K562 (cell line): ENCODE measurements around the gene ALAS2. TPM values are rescaled to one million over a fixed set of nuclear protein-coding genes. Genes with fewer than 3 reads are reported as not detected.

Experiments
- ATAC-seq: fragments of 200-7000 bp; cut with Tn5 transposase; 3 replicates; pipeline ENCODE4 v1.9.1; 2020; ENCODE audit warnings: moderate library complexity
- BruUV-seq: library from RNA; stranded (reverse); fragments of 400-500 nt; replicated peaks from 2 replicates; lab custom pipeline; 2021; lab: Mats Ljungman, UMichigan
- CTCF ChIA-PET: fragments of 300-600 bp; formaldehyde crosslinking; extraction: SDS; loops from one replicate; lab custom pipeline; 2021; ENCODE audit warnings: low intra/inter-chr PET ratio; lab: Yijun Ruan, JAX
- POLR2A ChIA-PET: fragments of 300-600, 350-650 bp; sonication (Branson Sonifier 250); formaldehyde crosslinking; extraction: SDS; loops from one replicate; lab custom pipeline; 2021; ENCODE audit warnings: antibody characterized with exemption, inconsistent platforms; lab: Yijun Ruan, JAX
- DNase-seq, 4 experiments: peaks; one replicate each; pipeline versions ENCODE4 v3.0.0 to v3.0.0-alpha.2; 2011 to 2018; ENCODE audit warnings: low spot score in 3 of 4, mixed read lengths in 3 of 4; ENCODE audit errors: extremely low read depth in 1 of 4
- FAIRE-seq: peaks from 2 replicates; lab custom pipeline; 2011; peaks lifted over from hg19 to GRCh38; lab: Jason Lieb, UNC
- H2AFZ ChIP-seq: 2 replicates; pipeline ENCODE4 v1.6.0; 2011; ENCODE audit warnings: low read depth, low read length, control low read depth, inconsistent platforms
- H3K27ac ChIP-seq: fragments of 200-600 bp; 3 replicates; pipeline ENCODE4 v1.8.0; 2011; ENCODE audit warnings: low read depth, mild to moderate bottlenecking, control low read depth, inconsistent platforms, low read length, moderate library complexity, mixed read lengths; ENCODE audit errors: extremely low read depth
- H3K27me3 ChIP-seq, 2 experiments: fragments of 300-600 bp in 1 of 2; 2 replicates in 1 of 2; 3 replicates in 1 of 2; pipeline versions ENCODE4 v1.6.0 to v1.8.0; 2011; ENCODE audit warnings: inconsistent platforms in 2 of 2, low read length in 2 of 2, mild to moderate bottlenecking in 1 of 2, mixed read lengths in 1 of 2, moderate library complexity in 1 of 2; ENCODE audit not compliant: control insufficient read depth in 2 of 2, insufficient read depth in 2 of 2
- H3K36me3 ChIP-seq: fragments of 300-600 bp; 3 replicates; pipeline ENCODE4 v1.8.0; 2011; ENCODE audit warnings: mild to moderate bottlenecking, low read length, inconsistent platforms; ENCODE audit not compliant: control insufficient read depth, insufficient read depth
- H3K4me1 ChIP-seq, 2 experiments: fragments of 200-600 bp in 1 of 2; replicated peaks in 1 of 2; 2 replicates in 1 of 2; 3 replicates in 1 of 2; pipeline versions ENCODE4 v1.5.1 to v1.8.0; 2011; ENCODE audit warnings: inconsistent platforms in 2 of 2, low read length in 2 of 2, mild to moderate bottlenecking in 1 of 2, mixed read lengths in 1 of 2, moderate library complexity in 1 of 2; ENCODE audit not compliant: control insufficient read depth in 2 of 2, insufficient read depth in 2 of 2
- H3K4me2 ChIP-seq: 2 replicates; pipeline ENCODE4 v1.6.1; 2011; ENCODE audit warnings: low read length, control low read depth, inconsistent platforms, mixed read lengths; ENCODE audit not compliant: insufficient read depth
- H3K4me3 ChIP-seq: fragments of 200-600 bp; sonication (generic), shearing (Covaris generic); 2 replicates; pipeline ENCODE4 v1.5.1; 2016; ENCODE audit warnings: control low read depth, inconsistent platforms
- H3K79me2 ChIP-seq: fragments of 200-600 bp; 3 replicates; pipeline ENCODE4 v1.8.0; 2011; ENCODE audit warnings: low read length, inconsistent platforms; ENCODE audit not compliant: control insufficient read depth, insufficient read depth
- H3K9ac ChIP-seq, 2 experiments: 2 replicates each; pipeline versions ENCODE4 v1.6.0 to v1.6.1; 2011; ENCODE audit warnings: low read depth in 2 of 2, low read length in 2 of 2, control low read depth in 1 of 2, inconsistent platforms in 1 of 2, mild to moderate bottlenecking in 1 of 2, mixed read lengths in 1 of 2; ENCODE audit not compliant: insufficient read depth in 1 of 2
- H3K9me1 ChIP-seq: one replicate; pipeline ENCODE4 v1.6.0; 2011; ENCODE audit warnings: inconsistent platforms, mild to moderate bottlenecking, low read length, moderate library complexity; ENCODE audit not compliant: control insufficient read depth, insufficient read depth
- H3K9me3 ChIP-seq: replicated peaks from 2 replicates; pipeline ENCODE4 v1.5.1; 2011; ENCODE audit warnings: low read depth, low read length, inconsistent platforms; ENCODE audit not compliant: control insufficient read depth, insufficient read depth
- H4K20me1 ChIP-seq: replicated peaks from 2 replicates; pipeline ENCODE4 v1.6.1; 2011; ENCODE audit warnings: low read length, inconsistent platforms, mixed read lengths; ENCODE audit not compliant: control insufficient read depth, insufficient read depth
- ARNT ChIP-seq, 2 experiments: fragments of 450-650 bp; IDR thresholded peaks; 2 replicates each; pipeline ENCODE4 v1.6.1; 2016; ENCODE audit warnings: mild to moderate bottlenecking in 1 of 2
- ID3 ChIP-seq, 2 experiments: fragments of 250-450 bp in 1 of 2; fragments of 450-650 bp in 1 of 2; sonication (Bioruptor Pico) in 1 of 2; IDR thresholded peaks; 2 replicates each; pipeline versions ENCODE4 v1.6.1 to v1.8.0; 2016 to 2021; ENCODE audit warnings: mild to moderate bottlenecking in 2 of 2, moderate library complexity in 2 of 2, missing compliant biosample characterization in 1 of 2, missing genetic modification characterization in 1 of 2
- IFI16 ChIP-seq: fragments of 250-450 bp; sonication (Bioruptor Pico); IDR thresholded peaks from 2 replicates; pipeline ENCODE4 v2.1.2; 2022; ENCODE audit warnings: mild to moderate bottlenecking, inconsistent platforms
- LEF1 ChIP-seq: fragments of 450-650 bp; IDR thresholded peaks from 2 replicates; pipeline ENCODE4 v1.6.1; 2016; ENCODE audit warnings: mild to moderate bottlenecking
- NFIX ChIP-seq: fragments of 250-450 bp; sonication (Bioruptor Pico); IDR thresholded peaks from 2 replicates; pipeline ENCODE4 v1.4.0; 2020; ENCODE audit warnings: low read depth, mild to moderate bottlenecking, moderate library complexity
- NR1H2 ChIP-seq: sonication (generic); formaldehyde crosslinking; IDR thresholded peaks from 2 replicates; pipeline ENCODE4 v1.4.0; 2020; ENCODE audit warnings: mild to moderate bottlenecking, missing genetic modification reagents
- NR4A1 ChIP-seq, 2 experiments: fragments of 250-450 bp in 1 of 2; fragments of 450-650 bp in 1 of 2; sonication (Bioruptor Pico) in 1 of 2; IDR thresholded peaks; 2 replicates each; pipeline versions ENCODE4 v1.4.0 to v1.6.1; 2016 to 2020; ENCODE audit warnings: mild to moderate bottlenecking in 2 of 2, missing compliant biosample characterization in 1 of 2, missing genetic modification characterization in 1 of 2, moderate library complexity in 1 of 2
- REST ChIP-seq, 2 experiments: fragments of 450-650 bp; formaldehyde crosslinking in 1 of 2; IDR thresholded peaks; 2 replicates each; pipeline versions ENCODE4 v1.4.0 to v1.6.1; 2014 to 2020; ENCODE audit warnings: mild to moderate bottlenecking in 2 of 2, borderline replicate concordance in 1 of 2, low read depth in 1 of 2
- WHSC1 ChIP-seq: IDR thresholded peaks from one replicate; pipeline ENCODE4 v1.6.1; 2012; ENCODE audit warnings: low read length, control low read depth, inconsistent platforms
- ZNF184 ChIP-seq: sonication (generic); formaldehyde crosslinking; IDR thresholded peaks from 2 replicates; pipeline ENCODE4 v1.5.0; 2020; ENCODE audit warnings: missing genetic modification reagents
- WGBS: fragments of 100-300 bp; shearing (Covaris generic); methylation state at CpG from one replicate; pipeline ENCODE4 v1.1.6; 2016; ENCODE audit warnings: low coverage, mixed read lengths; ENCODE audit not compliant: insufficient coverage; ENCODE audit errors: missing lambda C conversion rate; 5-methylcytosine and 5-hydroxymethylcytosine counted together
- in situ Hi-C: fragments of 300-500 bp; cut with MboI; formaldehyde crosslinking; loops from 4 replicates; pipeline ENCODE4 v1.15.0; 2018; ENCODE audit warnings: inconsistent platforms, mixed read lengths
- intact Hi-C: fragments of 100-400 bp; cut with micrococcal nuclease; formaldehyde crosslinking; loops from 2 replicates; pipeline ENCODE4 v1.14.2; 2022
- polyA plus RNA-seq, 8 experiments: library from polyadenylated mRNA; depleted of rRNA in 4 of 8; stranded (reverse) in 5 of 8; unstranded in 3 of 8; fragments of >200 nt; fragmentation: Nextera tagmentation in 2 of 8; fragmentation: Illumina TruSeq in 1 of 8; extraction: Ambion mirVana in 2 of 8; extraction: Trizol in 1 of 8; gene quantifications; 2 replicates each; pipeline versions ENCODE4 v1.2.1 to v1.2.3, GENCODE V29; 2011 to 2014; ENCODE audit warnings: inconsistent platforms in 1 of 8, missing spikeins in 1 of 8
- total RNA-seq, 7 experiments: library from RNA; depleted of rRNA in 6 of 7; stranded (reverse); fragments of >200 nt in 6 of 7; fragmentation: Illumina TruSeq in 2 of 7; extraction: Trizol in 2 of 7; gene quantifications; 2 replicates each; pipeline versions ENCODE4 v1.2.1 to v1.2.3, GENCODE V29; 2011 to 2021; ENCODE audit warnings: low replicate concordance in 1 of 7
- TF ChIP-seq, protein P1 (sequence below): fragments of 450-650 bp; IDR thresholded peaks from 2 replicates; pipeline ENCODE4 v1.6.1; 2014; ENCODE audit warnings: low read depth, mild to moderate bottlenecking, moderate library complexity, borderline replicate concordance

Gene ALAS2
- total and polyA plus RNA-seq, 9 of the 15 experiments (the other 6 are each of a cell fraction or from before 2014, with no cell fraction given): 14.6 to 101 (median 33.4) TPM

DNA sequence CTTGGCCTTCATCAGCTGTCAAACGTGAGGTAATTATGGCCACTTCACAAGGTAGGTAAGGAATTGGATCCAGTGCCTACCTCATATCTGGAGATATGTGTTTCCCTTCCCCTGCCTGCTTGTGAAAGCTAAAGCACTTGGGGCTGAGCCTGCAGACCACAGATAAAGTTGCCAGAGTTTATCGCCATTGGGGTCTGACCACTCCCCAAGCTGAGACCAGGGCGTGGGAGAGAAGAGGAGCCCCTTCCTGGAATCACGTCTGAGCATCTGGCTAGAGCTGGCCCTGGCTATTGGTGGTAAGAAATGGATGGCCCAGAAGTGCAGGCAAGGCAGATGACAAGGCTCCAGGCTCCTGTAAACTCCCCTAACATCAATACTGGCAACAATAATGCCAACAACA is 2.7 kb downstream of the ALAS2 start:
- H3K27ac ChIP-seq: peak overlapping the region; percentile 52; the same call in 1 of the 3 replicates
- peak; percentile 61 to 88 (median 76) for DNase-seq
- H3K36me3 ChIP-seq: no peaks in the 10 kb centered on the region; the same call in 2 of the 3 replicates
- H3K9me3 ChIP-seq: no peaks in the 10 kb centered on the region
- ChIA-PET POLR2A (interaction anchor here (1.9 kb wide), 1 partner anchor 13 kb away, joined by 8 read pairs; no protein-coding TSS in a partner anchor), CTCF (no interaction called here)
- no peaks in the 10 kb centered on the region for H3K9me1 ChIP-seq
- peak; percentile 92 for ATAC-seq
- H3K4me2 ChIP-seq: peak overlapping the region; percentile 61
- 0% methylated on average over 3 of the region's 4 CpGs for WGBS
- in situ Hi-C loops: no loop called here
- BruUV-seq: no TSS peak
- intact Hi-C loops: loop anchor here (1.0 to 2.0 kb wide), 2 partner anchors 13 to 93 kb away; no protein-coding TSS in a partner anchor
- no peak overlapping the region for H2AFZ ChIP-seq
- no peaks in the 10 kb centered on the region for H3K27me3 ChIP-seq
- no peaks in the 10 kb centered on the region for H4K20me1 ChIP-seq
- peak; percentile 97 for FAIRE-seq
- peaks cover 17% of the 10 kb centered on the region for H3K79me2 ChIP-seq
- peak overlapping the region in 1 of 2 experiments; percentile 39; a peak in 1 of 4 replicates for H3K9ac ChIP-seq
- H3K4me3 ChIP-seq: no peak overlapping the region
- H3K4me1 ChIP-seq: peaks cover 9 to 35% of the 10 kb centered on the region in 2 experiments; a peak in 4 of 5 replicates
- TF ChIP-seq NR1H2 (CRISPR knock-in tag) (no peak), NR4A1 (CRISPR knock-in tag; IDR thresholded peaks at IDR 0.05) (0 out of 2 replicates have a peak, but pooled peaks have one; percentile 60), NR4A1 (tag; IDR thresholded peaks at IDR 0.05) (no peak; the same call in 1 of the 2 replicates), WHSC1 (no peak), NFIX (no peak), ARNT (IDR thresholded peaks at IDR 0.05) (peak in 1 of 2 experiments; percentile 32; a peak in 2 of 4 replicates), IFI16 (CRISPR knock-in tag) (no peak), ID3 (CRISPR knock-in tag; IDR thresholded peaks at IDR 0.05) (no peak), ID3 (tag; IDR thresholded peaks at IDR 0.05) (0 out of 2 replicates have a peak, but pooled peaks have one; percentile 55), ZNF184 (no peak), REST (IDR thresholded peaks at IDR 0.05; ENCODE audit: borderline replicate concordance) (peak; percentile 42), REST (CRISPR knock-in tag; IDR thresholded peaks at IDR 0.05; ENCODE audit: low read depth) (no peak), LEF1 (0 out of 2 replicates have a peak, but pooled peaks have one; percentile 33)
- TF ChIP-seq, protein P1, sequence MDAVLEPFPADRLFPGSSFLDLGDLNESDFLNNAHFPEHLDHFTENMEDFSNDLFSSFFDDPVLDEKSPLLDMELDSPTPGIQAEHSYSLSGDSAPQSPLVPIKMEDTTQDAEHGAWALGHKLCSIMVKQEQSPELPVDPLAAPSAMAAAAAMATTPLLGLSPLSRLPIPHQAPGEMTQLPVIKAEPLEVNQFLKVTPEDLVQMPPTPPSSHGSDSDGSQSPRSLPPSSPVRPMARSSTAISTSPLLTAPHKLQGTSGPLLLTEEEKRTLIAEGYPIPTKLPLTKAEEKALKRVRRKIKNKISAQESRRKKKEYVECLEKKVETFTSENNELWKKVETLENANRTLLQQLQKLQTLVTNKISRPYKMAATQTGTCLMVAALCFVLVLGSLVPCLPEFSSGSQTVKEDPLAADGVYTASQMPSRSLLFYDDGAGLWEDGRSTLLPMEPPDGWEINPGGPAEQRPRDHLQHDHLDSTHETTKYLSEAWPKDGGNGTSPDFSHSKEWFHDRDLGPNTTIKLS: no peak
